ENCODE data around the gene VTN.
A peak's percentile ranks its signal among the peaks of the same experiment; 100 is the strongest.

Gene VTN, protein sequence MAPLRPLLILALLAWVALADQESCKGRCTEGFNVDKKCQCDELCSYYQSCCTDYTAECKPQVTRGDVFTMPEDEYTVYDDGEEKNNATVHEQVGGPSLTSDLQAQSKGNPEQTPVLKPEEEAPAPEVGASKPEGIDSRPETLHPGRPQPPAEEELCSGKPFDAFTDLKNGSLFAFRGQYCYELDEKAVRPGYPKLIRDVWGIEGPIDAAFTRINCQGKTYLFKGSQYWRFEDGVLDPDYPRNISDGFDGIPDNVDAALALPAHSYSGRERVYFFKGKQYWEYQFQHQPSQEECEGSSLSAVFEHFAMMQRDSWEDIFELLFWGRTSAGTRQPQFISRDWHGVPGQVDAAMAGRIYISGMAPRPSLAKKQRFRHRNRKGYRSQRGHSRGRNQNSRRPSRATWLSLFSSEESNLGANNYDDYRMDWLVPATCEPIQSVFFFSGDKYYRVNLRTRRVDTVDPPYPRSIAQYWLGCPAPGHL

DNA sequence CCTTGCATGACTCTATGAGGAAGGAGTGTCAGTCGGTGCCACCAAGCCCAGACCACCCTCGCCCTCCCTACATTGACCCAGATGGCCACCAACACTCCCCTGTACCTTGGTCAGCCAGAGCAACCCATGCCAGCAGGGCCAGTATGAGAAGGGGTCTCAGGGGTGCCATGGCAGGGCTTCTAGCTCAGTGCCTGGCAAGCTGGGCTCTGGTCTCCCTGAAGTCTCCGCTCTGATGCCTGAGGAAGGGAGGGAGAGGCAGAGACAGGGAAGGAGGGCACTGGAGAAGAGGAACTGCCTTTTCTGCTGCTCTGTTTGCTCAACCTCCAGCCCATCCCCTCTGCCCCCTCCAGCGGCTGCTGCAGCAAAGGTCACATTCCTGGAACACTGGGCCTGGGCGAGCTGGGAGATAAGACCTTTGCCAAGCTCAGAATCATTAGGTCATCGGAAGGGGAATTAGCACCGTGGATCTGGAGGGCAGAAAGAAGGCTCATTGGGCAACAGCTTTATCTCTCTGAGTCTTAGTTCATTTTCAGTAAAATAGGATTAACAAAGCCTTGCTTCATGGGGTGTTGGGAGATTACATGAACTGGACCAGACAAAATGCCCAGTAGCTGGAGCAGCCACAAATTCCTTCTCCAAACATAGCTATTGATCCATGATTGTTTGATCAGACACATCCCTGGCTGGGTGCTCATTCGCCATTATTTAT lies at the start of gene VTN:
Gene VTN (minus strand): TSS at position 273 of the 709 bp plus-strand sequence. CDS start 104 bp downstream, at position 169.
- H3K27ac ChIP-seq (ENCODE audit: low read depth in 2 of 2, low read length in 2 of 2) = peak within 1 kb of the TSS; percentile 4 to 56
- peaks cover 7 to 9% of the 10 kb centered on the region in 2 donors for H3K27me3 ChIP-seq (ENCODE audit: control insufficient read depth in 2 of 2, insufficient read depth in 2 of 2, low read length in 2 of 2)
- peaks cover 7 to 9% of the 10 kb centered on the region in 2 donors for H3K4me1 ChIP-seq (ENCODE audit: control insufficient read depth in 2 of 2, insufficient read depth in 2 of 2, low read length in 2 of 2)
- H3K9me3 ChIP-seq (ENCODE audit: control insufficient read depth in 2 of 2, low read length in 2 of 2) = no peaks in the 10 kb centered on the region
- H3K9ac ChIP-seq (ENCODE audit: low read depth in 1 of 2, low read length in 2 of 2) = no peak within 1 kb of the TSS
- peak within 1 kb of the TSS in 1 of 2 donors; percentile 51 for H3K4me3 ChIP-seq (ENCODE audit: low read length in 2 of 2)
- no peaks in the 10 kb centered on the region for H3K36me3 ChIP-seq (ENCODE audit: control insufficient read depth in 2 of 2, insufficient read depth in 2 of 2, low read length in 2 of 2)

DNA sequence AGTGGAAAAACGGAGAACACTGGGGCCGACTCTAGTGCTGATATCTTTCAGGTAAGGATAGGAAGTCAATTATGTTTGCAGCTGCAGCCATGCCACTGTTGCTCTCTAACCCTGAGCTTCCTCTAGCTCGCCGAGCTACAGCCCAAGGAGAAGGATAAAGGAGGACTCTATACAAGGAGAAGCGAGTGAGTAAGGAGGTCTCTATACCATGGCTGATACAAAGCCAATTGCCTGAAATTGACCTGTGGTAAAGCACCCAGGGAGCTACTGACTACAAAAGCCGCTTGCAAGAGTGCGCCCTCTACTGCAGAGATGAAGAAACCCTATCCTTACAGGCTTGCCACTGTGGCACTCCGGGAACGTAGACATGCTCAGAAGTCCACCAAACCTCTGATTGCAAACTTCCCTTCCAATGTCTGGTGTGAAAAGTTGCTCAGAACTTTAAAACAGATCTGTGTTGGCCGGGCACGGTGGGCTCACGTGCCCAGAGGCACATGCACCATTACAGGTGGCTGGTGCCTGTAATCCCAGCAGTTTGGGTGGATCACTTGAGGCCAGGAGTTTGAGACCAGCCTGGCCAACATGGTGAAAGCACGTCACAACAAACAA lies 46.7 kb upstream of the VTN start:
- Histone ChIP-seq H3K27ac (ENCODE audit: low read depth in 2 of 2, low read length in 2 of 2) (no peak overlapping the region), H3K4me3 (ENCODE audit: low read length in 2 of 2) (no peak overlapping the region), H3K9ac (ENCODE audit: low read depth in 1 of 2, low read length in 2 of 2) (no peak overlapping the region), H3K4me1 (ENCODE audit: control insufficient read depth in 2 of 2, insufficient read depth in 2 of 2, low read length in 2 of 2) (peaks cover 0 to 4% of the 10 kb centered on the region in 2 donors), H3K27me3 (ENCODE audit: control insufficient read depth in 2 of 2, insufficient read depth in 2 of 2, low read length in 2 of 2) (no peaks in the 10 kb centered on the region), H3K9me3 (ENCODE audit: control insufficient read depth in 2 of 2, low read length in 2 of 2) (no peaks in the 10 kb centered on the region), H3K36me3 (ENCODE audit: control insufficient read depth in 2 of 2, insufficient read depth in 2 of 2, low read length in 2 of 2) (no peaks in the 10 kb centered on the region)

DNA sequence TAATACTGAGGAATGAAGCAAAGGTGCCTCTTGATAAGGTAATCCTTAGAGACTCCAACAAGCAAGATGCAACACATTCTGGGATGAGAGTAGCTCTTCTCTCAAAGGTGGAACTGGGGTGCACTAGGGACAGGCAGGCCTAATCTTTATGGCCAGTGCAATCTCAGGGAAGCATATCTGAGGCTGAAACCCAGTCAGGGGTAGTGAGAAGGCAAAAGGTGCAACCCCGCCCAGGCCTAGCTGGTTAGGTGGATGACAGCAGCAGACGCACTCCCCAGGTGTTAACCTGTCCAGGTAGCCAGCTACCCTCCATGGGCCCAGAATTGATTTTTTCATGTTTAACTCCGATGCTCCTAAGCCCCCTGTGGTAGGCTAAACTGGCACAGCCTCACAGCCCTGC lies 45.8 kb upstream of the VTN start:
- H3K27ac ChIP-seq (ENCODE audit: low read depth in 2 of 2, low read length in 2 of 2) = no peak overlapping the region
- H3K9ac ChIP-seq (ENCODE audit: low read depth in 1 of 2, low read length in 2 of 2) = no peak overlapping the region
- H3K27me3 ChIP-seq (ENCODE audit: control insufficient read depth in 2 of 2, insufficient read depth in 2 of 2, low read length in 2 of 2) = no peaks in the 10 kb centered on the region
- no peaks in the 10 kb centered on the region for H3K36me3 ChIP-seq (ENCODE audit: control insufficient read depth in 2 of 2, insufficient read depth in 2 of 2, low read length in 2 of 2)
- H3K4me3 ChIP-seq (ENCODE audit: low read length in 2 of 2) = no peak overlapping the region
- H3K9me3 ChIP-seq (ENCODE audit: control insufficient read depth in 2 of 2, low read length in 2 of 2) = no peaks in the 10 kb centered on the region
- H3K4me1 ChIP-seq (ENCODE audit: control insufficient read depth in 2 of 2, insufficient read depth in 2 of 2, low read length in 2 of 2) = peaks cover 0 to 4% of the 10 kb centered on the region in 2 donors

DNA sequence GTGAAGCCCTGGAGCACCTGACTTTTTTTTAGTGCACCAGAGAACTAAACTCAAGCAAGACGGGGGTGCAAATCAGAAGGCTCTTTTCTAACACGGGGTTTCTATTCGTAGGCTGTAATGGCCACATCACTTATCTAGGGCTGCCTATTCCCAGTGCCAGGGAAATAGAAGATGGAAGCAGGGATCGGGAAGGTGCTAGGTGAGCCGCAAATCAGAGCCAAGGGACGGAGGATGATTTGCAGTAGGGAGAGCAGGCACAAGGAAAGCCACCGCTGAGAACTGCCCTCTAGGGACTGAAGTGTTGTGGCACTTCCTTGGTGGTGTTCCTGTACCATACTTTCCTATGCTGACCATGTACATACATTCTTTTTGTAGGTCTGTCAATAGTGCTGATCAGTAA lies 43.7 kb upstream of the VTN start:
- Histone ChIP-seq H3K27ac (ENCODE audit: low read depth in 2 of 2, low read length in 2 of 2) (no peak overlapping the region), H3K9ac (ENCODE audit: low read depth in 1 of 2, low read length in 2 of 2) (no peak overlapping the region), H3K4me3 (ENCODE audit: low read length in 2 of 2) (no peak overlapping the region), H3K9me3 (ENCODE audit: control insufficient read depth in 2 of 2, low read length in 2 of 2) (no peaks in the 10 kb centered on the region), H3K36me3 (ENCODE audit: control insufficient read depth in 2 of 2, insufficient read depth in 2 of 2, low read length in 2 of 2) (no peaks in the 10 kb centered on the region), H3K27me3 (ENCODE audit: control insufficient read depth in 2 of 2, insufficient read depth in 2 of 2, low read length in 2 of 2) (no peaks in the 10 kb centered on the region), H3K4me1 (ENCODE audit: control insufficient read depth in 2 of 2, insufficient read depth in 2 of 2, low read length in 2 of 2) (peaks cover 0 to 4% of the 10 kb centered on the region in 2 donors)

DNA sequence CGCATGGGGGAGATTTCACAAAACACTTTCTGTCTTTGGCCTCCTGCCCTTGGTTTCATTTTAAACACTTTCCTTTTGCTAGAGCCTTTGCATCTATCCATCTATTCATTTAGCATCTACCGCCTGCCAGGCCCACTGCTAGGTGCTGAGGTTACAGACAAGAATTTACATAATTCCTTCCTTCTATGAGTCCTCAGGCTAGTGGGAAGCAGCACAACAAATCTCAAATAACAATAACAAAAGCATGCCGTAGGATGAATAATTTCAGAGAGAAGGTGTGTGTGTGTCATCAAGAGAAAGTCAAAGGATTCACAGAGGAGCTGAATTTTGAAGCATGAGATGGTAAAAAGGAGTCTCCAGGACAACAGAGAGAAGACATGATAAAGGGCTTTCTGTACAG lies 42.0 kb upstream of the VTN start:
- H3K9me3 ChIP-seq (ENCODE audit: control insufficient read depth in 2 of 2, low read length in 2 of 2) = no peaks in the 10 kb centered on the region
- no peak overlapping the region for H3K4me3 ChIP-seq (ENCODE audit: low read length in 2 of 2)
- H3K9ac ChIP-seq (ENCODE audit: low read depth in 1 of 2, low read length in 2 of 2) = no peak overlapping the region
- H3K27ac ChIP-seq (ENCODE audit: low read depth in 2 of 2, low read length in 2 of 2) = no peak overlapping the region
- no peaks in the 10 kb centered on the region for H3K36me3 ChIP-seq (ENCODE audit: control insufficient read depth in 2 of 2, insufficient read depth in 2 of 2, low read length in 2 of 2)
- peaks cover 0 to 17% of the 10 kb centered on the region in 2 donors for H3K4me1 ChIP-seq (ENCODE audit: control insufficient read depth in 2 of 2, insufficient read depth in 2 of 2, low read length in 2 of 2)
- H3K27me3 ChIP-seq (ENCODE audit: control insufficient read depth in 2 of 2, insufficient read depth in 2 of 2, low read length in 2 of 2) = no peaks in the 10 kb centered on the region

DNA sequence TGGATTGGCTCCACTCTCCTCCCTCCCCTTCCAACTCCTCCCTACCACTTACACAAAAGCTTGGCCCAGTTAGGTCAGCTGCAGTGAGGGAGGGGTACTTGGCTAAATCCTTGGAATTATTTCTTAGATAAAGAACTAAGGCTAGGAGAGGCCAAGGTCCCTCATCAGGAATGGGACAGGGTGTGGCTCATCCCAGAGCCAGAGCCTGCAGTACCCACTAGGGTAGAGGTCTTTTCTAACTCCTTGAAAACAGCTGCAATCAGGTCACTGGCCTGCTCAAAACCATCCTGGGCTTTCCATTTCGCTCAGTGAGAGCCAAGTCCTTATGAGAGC lies 37.8 kb upstream of the VTN start:
- Histone ChIP-seq H3K4me1 (ENCODE audit: control insufficient read depth in 2 of 2, insufficient read depth in 2 of 2, low read length in 2 of 2) (peaks cover 9 to 35% of the 10 kb centered on the region in 2 donors), H3K9me3 (ENCODE audit: control insufficient read depth in 2 of 2, low read length in 2 of 2) (no peaks in the 10 kb centered on the region), H3K9ac (ENCODE audit: low read depth in 1 of 2, low read length in 2 of 2) (no peak overlapping the region), H3K27ac (ENCODE audit: low read depth in 2 of 2, low read length in 2 of 2) (peak overlapping the region in 1 of 2 donors; percentile 36), H3K27me3 (ENCODE audit: control insufficient read depth in 2 of 2, insufficient read depth in 2 of 2, low read length in 2 of 2) (no peaks in the 10 kb centered on the region), H3K4me3 (ENCODE audit: low read length in 2 of 2) (no peak overlapping the region), H3K36me3 (ENCODE audit: control insufficient read depth in 2 of 2, insufficient read depth in 2 of 2, low read length in 2 of 2) (peaks cover 0 to under 1% of the 10 kb centered on the region in 2 donors)

DNA sequence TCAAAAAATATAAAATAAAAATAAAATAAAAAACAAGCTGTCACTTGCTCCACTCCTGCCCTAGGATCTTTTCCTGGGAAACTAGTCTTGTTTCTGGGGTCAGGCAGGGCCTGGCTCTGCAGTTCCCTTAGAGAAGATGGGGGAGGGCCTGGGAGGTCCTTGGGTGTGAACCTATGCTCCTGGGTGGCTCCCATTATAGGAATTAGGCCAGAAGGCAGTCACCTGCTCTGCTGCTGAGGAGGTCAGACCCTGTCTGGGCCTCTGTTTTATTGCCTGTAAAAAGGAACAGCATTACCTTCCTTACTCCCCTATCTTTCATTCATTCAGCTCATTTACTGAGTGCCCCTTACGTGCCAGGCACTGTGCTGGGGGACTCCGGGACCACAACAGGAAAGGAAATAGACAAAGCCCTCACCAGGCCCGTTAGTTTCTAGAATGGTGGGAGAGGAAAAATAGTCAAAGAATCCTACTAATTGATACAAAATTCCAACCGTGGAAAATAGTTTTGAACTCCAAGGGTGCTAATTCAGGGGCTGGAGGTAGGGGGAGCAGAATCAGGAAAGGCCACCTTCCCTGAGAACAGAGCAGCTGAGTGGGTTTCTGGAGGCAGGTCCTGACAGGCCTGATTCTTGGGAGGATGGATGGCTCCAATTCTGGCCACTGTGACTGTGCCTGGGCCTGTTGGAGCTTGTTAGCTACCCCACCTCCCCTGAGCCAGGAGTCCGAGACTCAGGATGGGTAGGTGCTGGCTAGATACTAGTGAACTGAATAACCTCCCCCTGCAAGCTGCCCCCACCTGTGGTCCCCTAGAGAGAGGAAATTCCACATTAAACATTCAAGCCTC lies 37.2 kb upstream of the VTN start:
- no peak overlapping the region for H3K9ac ChIP-seq (ENCODE audit: low read depth in 1 of 2, low read length in 2 of 2)
- peaks cover 0 to 2% of the 10 kb centered on the region in 2 donors for H3K36me3 ChIP-seq (ENCODE audit: control insufficient read depth in 2 of 2, insufficient read depth in 2 of 2, low read length in 2 of 2)
- no peaks in the 10 kb centered on the region for H3K27me3 ChIP-seq (ENCODE audit: control insufficient read depth in 2 of 2, insufficient read depth in 2 of 2, low read length in 2 of 2)
- H3K4me3 ChIP-seq (ENCODE audit: low read length in 2 of 2) = no peak overlapping the region
- H3K4me1 ChIP-seq (ENCODE audit: control insufficient read depth in 2 of 2, insufficient read depth in 2 of 2, low read length in 2 of 2) = peaks cover 9 to 35% of the 10 kb centered on the region in 2 donors
- peak overlapping the region in 1 of 2 donors; percentile 36 for H3K27ac ChIP-seq (ENCODE audit: low read depth in 2 of 2, low read length in 2 of 2)
- H3K9me3 ChIP-seq (ENCODE audit: control insufficient read depth in 2 of 2, low read length in 2 of 2) = no peaks in the 10 kb centered on the region

DNA sequence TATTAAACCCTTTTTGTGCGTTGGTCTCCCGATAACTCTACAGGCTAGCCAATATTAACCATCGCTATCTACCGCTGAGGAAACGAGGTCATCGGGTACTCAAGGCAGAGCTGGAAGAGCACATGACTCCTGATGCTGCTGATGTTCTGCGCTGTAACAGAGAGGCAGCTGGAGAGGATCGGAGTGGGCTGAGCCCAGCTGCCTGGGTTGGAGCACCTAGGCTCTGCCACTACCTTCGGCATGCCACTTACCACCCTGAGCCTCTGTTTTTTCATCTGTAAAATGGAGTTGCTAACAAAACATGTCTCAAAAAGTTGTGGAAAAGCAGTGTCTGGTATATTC lies 36.3 kb upstream of the VTN start:
- H3K9ac ChIP-seq (ENCODE audit: low read depth in 1 of 2, low read length in 2 of 2) = peak overlapping the region; percentile 41 to 55
- peak overlapping the region; percentile 2 to 9 for H3K27ac ChIP-seq (ENCODE audit: low read depth in 2 of 2, low read length in 2 of 2)

DNA sequence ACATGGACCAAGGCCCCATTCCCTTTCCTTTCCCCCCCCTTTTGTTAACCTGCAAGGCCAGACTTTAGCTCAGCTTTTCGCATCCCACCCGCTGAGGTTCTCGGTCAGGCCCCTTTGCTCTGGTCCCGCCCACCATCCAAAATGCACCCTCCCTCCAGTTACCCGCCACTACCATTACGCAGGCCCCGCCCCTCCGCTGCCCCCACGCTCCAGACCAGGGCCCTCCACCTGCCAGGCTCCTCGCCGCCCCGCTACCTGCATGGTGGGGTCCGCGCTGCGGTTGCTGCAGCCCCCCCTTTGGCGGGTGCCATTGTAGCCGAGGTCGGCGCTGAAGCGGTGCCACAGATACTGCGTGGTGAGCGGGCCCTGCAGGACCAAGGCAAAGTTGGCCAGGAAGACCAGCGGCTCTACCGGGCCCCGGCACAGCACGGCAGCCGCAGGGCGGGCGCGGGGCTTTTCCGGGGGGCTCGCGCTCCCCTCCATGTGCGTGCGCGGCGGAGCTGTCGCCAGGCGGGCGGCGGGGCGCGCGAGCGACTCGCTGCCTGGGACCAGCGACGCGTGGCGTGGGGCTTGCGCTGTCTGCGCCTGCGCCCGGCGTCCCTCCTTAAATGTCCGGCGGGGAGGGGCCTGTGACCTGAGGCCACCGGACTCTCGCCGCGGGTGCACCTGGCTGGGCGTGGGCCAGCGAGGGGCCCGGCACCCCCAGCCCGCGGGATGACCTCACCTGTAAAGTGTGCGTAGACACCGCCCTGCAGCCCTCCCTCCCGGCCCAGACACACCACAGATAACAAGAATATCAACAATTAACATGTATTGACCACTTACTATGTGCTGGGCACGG lies 35.7 kb upstream of the VTN start, which contains the start of gene SLC46A1:
Gene SLC46A1 (minus strand): TSS at position 581 of the 841 bp plus-strand sequence. CDS start 98 bp downstream, at position 483.
- Histone ChIP-seq H3K27me3 (ENCODE audit: control insufficient read depth in 2 of 2, insufficient read depth in 2 of 2, low read length in 2 of 2) (no peaks in the 10 kb centered on the region), H3K27ac (ENCODE audit: low read depth in 2 of 2, low read length in 2 of 2) (peak within 1 kb of the TSS; percentile 2 to 9), H3K4me3 (ENCODE audit: low read length in 2 of 2) (peak within 1 kb of the TSS; percentile 76 to 77), H3K4me1 (ENCODE audit: control insufficient read depth in 2 of 2, insufficient read depth in 2 of 2, low read length in 2 of 2) (peaks cover 9 to 35% of the 10 kb centered on the region in 2 donors), H3K36me3 (ENCODE audit: control insufficient read depth in 2 of 2, insufficient read depth in 2 of 2, low read length in 2 of 2) (peaks cover 2 to 5% of the 10 kb centered on the region in 2 donors), H3K9ac (ENCODE audit: low read depth in 1 of 2, low read length in 2 of 2) (peak within 1 kb of the TSS; percentile 47 to 55), H3K9me3 (ENCODE audit: control insufficient read depth in 2 of 2, low read length in 2 of 2) (no peaks in the 10 kb centered on the region)

More for the DNA sequence above, 36.3 kb upstream of the VTN start:
- Histone ChIP-seq H3K4me1 (ENCODE audit: control insufficient read depth in 2 of 2, insufficient read depth in 2 of 2, low read length in 2 of 2) (peaks cover 9 to 35% of the 10 kb centered on the region in 2 donors), H3K9me3 (ENCODE audit: control insufficient read depth in 2 of 2, low read length in 2 of 2) (no peaks in the 10 kb centered on the region), H3K27me3 (ENCODE audit: control insufficient read depth in 2 of 2, insufficient read depth in 2 of 2, low read length in 2 of 2) (no peaks in the 10 kb centered on the region), H3K4me3 (ENCODE audit: low read length in 2 of 2) (peak overlapping the region; percentile 76 to 77), H3K36me3 (ENCODE audit: control insufficient read depth in 2 of 2, insufficient read depth in 2 of 2, low read length in 2 of 2) (peaks cover 0 to 2% of the 10 kb centered on the region in 2 donors)
